GM18951 (cell line): ENCODE results near the gene RANBP6.
"Not testable (repeated sequence)": the region's sequence is repeated elsewhere in the genome, so short reads cannot be mapped to it uniquely, and the experiment has no call there.

Experiments
- POLR2A ChIP-seq: IDR thresholded peaks from 4 replicates; pipeline ENCODE4 v1.6.1; 2011; ENCODE audit warnings: mild to moderate bottlenecking; ENCODE audit not compliant: insufficient read length, insufficient read depth; ENCODE audit errors: extremely low read depth
- in situ Hi-C: fragments of 300-500 bp; cut with MboI; formaldehyde crosslinking; loops from one replicate; pipeline ENCODE4 v1.12.0; 2022; ENCODE audit warnings: low sequenced_read_pairs, mixed read lengths, inconsistent platforms; ENCODE audit not compliant: unreplicated experiment

Gene RANBP6

DNA sequence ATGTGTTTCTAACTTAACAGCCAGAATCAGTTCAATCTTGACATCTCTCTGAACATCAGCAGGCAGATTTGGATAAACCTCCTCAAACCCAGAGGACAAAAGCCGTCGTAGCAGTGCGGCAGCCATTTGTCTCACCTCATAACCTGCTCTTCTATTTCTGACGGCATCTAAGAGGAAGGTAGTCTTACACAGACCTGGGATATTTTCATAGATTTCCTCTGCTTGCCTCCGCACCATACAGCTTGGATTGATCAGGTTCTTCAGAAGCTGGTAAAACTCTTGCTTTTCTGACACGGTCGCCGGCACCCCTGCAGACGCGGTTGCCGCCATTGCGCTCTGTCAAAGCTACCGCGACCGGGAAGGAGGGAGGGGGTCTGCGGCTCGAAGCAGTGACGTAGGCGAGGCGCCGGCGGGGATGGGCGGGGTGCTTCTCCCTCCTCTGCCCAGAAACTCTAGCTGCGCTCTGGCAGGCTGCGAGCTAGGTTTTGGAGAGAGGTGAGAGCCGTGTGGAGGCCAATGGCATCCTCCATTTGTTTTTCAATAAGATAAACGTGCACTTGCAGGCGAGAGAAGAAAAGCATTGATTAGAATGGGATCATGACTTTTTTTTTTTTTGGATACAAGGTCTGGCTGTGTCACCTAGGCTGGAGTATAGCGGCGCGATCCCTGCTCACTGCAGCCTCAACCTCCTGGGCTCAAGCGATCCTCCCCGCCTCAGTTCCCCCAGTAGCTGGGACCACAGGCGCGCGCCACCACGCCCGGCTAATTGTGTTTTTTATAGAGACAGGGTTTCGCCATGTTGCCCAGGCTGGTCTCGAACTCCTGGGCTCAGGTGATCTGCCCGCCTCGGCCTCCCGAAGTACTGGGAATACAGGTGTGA, at the start of gene RANBP6:
RANBP6 (minus strand) TSS at position 347 of the 880 bp plus-strand sequence; CDS start at position 330, 17 bp downstream.
- peak; percentile 77 for TF ChIP-seq POLR2A
- in situ Hi-C loops: no loop called here

DNA sequence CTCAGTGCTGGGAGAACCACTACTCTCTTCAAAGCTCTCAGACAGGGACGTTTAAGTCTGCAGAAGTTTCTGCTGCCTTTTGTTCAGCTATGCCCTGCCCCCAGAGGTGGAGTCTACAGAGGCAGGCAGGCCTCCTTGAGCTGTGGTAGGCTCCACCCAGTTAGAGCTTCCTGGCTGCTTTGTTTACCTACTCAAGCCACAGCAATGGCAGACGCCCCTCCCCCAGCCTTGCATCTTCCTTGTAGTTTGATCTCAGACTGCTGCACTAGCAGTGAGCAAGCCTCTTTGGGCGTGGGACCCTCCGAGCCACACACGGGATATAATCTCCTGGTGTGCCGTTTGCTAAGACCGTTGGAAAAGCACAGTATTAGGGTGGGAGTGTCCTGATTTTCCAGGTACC, 47.7 kb upstream of the RANBP6 start:
- in situ Hi-C loops: not testable (repeated sequence)

DNA sequence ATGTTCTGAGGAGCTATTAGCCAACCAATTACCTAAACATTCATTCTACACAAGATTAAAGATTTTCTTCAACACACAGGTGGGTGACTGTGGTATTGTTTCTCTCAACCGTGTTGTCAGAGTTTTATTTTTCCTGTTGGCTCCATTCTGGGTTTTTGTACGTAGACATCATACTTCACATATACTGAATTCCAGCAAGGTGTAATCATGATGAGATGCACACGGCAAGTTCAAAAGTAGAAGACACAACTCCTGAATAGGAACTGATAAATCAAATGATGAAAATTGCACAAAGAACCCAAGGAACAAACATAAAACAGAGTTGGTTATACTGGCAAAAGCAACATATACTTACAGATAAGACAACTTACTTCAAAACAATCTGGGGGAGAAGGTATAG, 40.2 kb upstream of the RANBP6 start:
- no peak for TF ChIP-seq POLR2A
- in situ Hi-C loops: loop anchor here (5.0 kb wide), 1 partner anchor 247 kb away; no protein-coding TSS in a partner anchor

DNA sequence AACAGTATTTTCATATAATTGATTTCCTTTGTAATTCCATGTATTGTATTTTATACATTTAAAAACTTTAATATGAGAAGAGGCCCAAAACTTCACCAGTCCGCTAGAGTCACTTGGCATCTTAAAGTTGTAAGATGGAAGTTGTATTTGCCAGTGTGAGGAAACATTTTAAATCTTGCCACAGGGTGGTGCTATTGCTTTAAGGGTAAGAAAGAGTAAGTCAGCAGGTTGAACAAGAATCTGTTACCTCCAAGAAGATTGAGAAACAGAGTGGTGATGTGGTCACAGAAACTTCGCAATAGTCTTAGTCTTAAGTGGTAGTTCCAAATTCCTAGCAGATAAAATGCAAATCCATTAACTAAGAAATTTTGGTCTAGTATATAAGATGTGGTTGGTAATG, 39.8 kb upstream of the RANBP6 start:
- TF ChIP-seq POLR2A: no peak
- in situ Hi-C loops: loop anchor here (5.0 kb wide), 1 partner anchor 247 kb away; no protein-coding TSS in a partner anchor

DNA sequence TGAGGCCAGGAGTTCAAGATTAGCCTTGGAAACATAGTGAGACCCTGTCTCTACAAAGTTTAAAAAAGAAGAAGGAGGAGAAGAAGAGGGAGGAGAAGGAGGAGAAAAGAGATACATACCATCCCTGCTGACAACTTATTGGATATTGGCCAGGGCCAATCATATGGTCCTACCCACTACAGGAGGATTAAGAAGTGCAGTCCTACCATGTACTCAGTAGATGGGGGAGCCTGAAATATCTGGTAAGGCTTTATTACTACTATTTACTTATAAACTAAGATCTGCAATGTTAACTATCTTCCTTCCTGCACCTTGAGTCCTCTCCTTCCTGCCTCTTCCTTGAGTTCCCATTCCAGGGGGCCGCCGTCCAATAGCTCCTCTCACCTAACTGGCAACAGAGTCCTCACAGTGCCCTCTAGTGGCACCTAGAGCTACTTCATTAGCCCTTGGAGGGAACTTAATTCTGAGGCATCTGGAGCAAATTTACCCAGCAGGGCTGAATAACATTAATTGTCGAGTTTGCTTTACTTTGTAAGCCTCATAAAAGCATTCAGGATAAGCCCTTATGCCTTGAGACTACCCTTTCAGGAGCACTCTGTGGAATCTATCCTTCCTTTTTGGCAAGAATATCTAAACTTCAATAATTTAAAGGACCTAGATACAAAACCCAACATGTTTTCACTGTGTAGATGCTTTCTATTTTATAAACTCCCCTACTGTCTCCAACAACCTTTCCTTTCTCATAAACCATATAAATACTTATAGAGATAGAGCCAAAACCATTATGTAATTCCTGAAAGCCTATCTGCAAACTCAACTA, 39.1 kb upstream of the RANBP6 start:
- in situ Hi-C loops: loop anchor here (5.0 kb wide), 1 partner anchor 248 kb away; no protein-coding TSS in a partner anchor
- TF ChIP-seq POLR2A: no peak

DNA sequence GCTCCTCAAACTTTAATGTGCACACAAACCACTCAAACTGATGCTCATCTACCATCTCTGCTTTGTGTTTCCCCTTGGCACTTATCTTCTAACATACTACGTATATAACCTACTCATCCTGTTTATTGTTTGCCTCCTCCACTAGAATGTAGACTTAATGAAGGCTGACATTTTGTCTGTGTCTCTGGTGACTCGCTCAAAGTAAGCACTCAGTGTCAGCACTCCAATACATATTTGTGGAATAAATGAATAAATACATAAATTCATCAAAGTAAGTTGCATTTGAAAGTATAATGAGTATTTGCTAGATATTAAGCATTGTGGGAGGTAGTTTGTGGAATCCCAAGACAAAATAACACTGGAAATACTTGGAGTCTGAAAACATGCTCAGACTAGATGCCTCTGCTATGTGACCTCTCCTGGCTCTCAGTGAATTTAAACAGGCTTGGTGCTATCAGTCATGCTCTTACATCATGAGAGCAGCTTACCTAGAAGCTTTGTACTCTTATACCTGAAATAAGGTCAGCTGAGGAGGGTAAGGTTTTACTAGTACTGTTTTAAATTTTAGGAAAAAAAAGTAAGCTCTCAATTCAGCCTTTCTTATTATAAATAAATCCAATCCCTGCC, 37.0 kb upstream of the RANBP6 start:
- in situ Hi-C loops: no loop called here
- no peak for TF ChIP-seq POLR2A

DNA sequence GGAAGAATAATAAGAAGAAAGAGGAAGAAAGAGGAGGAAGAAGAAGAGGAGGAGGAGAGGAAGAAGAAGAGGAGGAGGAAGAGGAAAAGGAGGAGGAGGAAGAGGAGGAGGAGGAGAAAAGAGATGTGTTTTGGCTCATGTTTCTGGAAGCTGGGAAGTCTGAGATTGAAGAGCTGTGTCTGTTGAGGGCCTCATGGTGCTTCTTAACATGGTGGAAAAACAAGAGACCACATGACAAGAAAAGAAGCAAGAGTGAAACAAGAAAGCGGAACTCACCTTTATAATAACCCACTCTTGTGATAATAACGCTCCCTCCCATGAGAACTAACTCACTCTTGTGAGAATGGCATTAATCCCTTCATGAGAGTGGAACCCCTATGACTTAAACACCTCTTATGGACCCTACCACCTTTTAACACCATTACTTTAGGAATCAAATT, 36.1 kb upstream of the RANBP6 start:
- in situ Hi-C loops: no loop called here
- no peak for TF ChIP-seq POLR2A

DNA sequence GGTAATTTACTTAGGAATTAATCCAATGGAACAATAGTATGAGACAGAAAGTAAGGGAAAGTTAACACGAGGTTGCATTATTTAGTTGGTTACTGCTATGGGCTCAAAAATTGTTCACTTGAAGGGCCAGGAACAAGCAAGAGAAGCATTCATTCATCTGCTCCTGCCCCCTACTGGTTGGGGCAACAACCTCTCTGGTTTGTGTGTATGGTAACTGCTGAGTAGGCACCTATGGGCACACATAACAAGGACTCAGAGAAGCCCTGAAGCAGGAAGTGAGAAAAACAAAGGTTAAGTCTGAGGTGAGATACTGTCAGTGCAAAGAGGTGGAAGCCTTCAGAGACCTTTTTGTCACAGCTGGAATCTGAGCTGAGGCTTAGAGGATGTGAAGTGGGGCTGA, 34.4 kb upstream of the RANBP6 start:
- in situ Hi-C loops: no loop called here

DNA sequence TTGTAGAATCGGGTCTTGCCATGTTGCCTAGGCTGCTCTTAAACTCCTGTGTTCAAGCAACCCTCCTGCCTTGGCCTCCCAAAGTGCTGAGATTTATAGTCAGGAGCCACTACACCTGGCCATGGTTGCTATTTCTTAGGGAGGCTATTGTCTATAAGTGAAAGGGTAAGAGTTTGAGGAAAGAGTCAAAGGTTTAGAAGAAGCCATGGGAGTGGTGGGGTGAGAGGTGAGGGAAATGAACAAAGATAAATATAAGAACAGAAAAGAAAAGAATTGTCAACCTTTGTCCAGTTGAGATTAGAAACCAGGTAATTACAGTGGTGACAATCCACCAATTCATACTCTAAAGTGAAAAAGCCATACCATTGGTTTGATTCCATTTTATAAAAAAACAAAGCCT, 32.6 kb upstream of the RANBP6 start:
- in situ Hi-C loops: no loop called here
- TF ChIP-seq POLR2A: no peak

More for the DNA sequence above, 34.4 kb upstream of the RANBP6 start:
- no peak for TF ChIP-seq POLR2A

DNA sequence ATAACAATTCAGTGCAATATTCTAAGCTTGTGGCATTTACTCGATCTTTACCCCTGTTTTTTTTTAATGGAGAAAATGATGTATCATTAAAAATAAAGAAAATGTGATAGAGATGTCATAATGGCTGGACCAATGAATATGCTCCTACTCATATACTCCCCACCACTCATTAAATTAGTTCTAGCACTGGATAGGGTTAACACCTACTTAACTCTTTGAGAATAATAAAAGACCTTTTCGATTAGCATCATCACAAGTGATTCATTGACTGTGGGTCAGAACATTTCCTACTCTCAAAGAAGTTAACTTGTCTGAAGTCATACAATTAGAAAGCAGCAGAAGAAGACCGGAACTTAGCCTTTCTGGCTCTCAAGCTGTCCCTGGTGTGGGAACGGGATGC, 31.6 kb upstream of the RANBP6 start:
- in situ Hi-C loops: no loop called here
- no peak for TF ChIP-seq POLR2A

DNA sequence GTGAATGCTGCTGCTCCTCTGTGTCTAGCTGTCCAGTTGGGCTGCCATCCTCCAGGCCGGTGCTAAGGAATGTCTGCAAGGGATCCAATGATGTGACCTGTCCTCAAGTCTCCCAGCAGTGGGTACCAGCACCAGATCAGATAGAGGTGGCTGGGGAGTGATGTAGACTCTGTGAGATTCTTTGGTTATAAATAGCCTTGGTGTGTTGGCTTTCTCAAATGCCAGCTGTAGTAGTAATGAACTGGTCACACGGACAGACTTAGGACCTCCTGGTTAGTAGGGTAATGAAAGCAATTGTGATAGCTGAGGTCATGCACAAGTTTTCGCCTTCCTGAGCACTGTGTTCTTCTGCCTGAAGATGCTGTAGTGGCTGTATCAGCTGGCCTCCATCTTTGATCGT, 29.9 kb upstream of the RANBP6 start:
- no peak for TF ChIP-seq POLR2A
- in situ Hi-C loops: no loop called here

DNA sequence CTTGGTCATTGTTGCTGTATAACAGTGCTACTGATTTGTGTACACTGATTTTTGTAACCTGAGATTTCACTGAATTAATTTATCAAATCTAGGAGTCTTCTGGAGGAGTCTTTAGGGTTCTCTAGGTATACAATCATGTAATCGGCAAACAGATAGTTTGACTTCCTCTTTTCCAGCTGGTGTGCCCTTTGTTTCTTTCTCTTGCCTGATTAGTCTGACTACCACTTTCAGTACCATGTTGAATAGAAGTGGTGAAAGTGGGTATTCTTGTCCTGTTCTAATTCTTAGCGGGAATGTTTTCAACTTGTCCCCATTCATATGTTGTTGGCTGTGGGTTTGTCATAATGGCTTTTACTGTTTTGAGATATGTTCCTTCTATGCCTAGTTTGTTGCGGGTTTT, 24.7 kb upstream of the RANBP6 start:
- in situ Hi-C loops: no loop called here
- TF ChIP-seq POLR2A: no peak

DNA sequence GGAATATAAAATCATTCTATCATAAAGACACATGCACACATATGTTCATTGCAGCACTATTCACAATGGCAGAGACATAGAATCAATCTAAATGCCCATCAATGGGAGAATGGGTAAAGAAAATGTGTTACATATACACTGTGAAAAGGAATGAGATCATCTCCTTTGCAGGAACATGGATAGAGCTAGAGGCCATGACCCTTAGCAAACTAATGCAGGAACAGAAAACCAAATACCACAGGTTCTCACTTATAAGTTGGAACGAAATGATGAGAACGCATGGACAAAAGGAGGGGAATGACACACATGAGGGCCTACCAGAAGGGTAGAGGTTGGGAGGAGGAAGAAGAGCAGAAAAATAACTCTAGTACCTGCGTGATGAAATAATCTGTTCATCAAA, 21.0 kb upstream of the RANBP6 start:
- TF ChIP-seq POLR2A: no peak
- in situ Hi-C loops: no loop called here
